IMR-90 (cell line): ENCODE data around the gene C1orf52. TPM values are rescaled to one million over a fixed set of nuclear protein-coding genes. Genes with fewer than 3 reads are reported as not detected.

Experiments
- ATAC-seq: fragments of 200-7000 bp; cut with Tn5 transposase; 2 replicates; pipeline ENCODE4 v1.9.1; 2020; ENCODE audit warnings: low read depth, mild to moderate bottlenecking, moderate library complexity
- BruUV-seq: library from RNA; stranded (reverse); fragments of 400-500 nt; replicated peaks from 2 replicates; lab custom pipeline; 2021; lab: Mats Ljungman, UMichigan
- CTCF ChIA-PET: fragments of 300-600 bp; formaldehyde crosslinking; extraction: SDS; loops from one replicate; lab custom pipeline; 2021; ENCODE audit warnings: antibody characterized with exemption; lab: Yijun Ruan, JAX
- POLR2A ChIA-PET: fragments of 300-600 bp; sonication (Branson Sonifier 250); formaldehyde crosslinking; loops from one replicate; lab custom pipeline; 2022; ENCODE audit warnings: antibody characterized with exemption; ENCODE audit not compliant: unreplicated experiment; lab: Charles Lee
- DNase-seq: peaks from one replicate; pipeline ENCODE4 v3.0.0; 2013
- H2AFZ ChIP-seq: replicated peaks from 2 replicates; pipeline ENCODE3; 2013; ENCODE audit warnings: low read length, mild to moderate bottlenecking; ENCODE audit not compliant: poor library complexity
- H2AK5ac ChIP-seq: 2 replicates; pipeline ENCODE4 v1.6.1; 2013; ENCODE audit warnings: low read depth, low read length, inconsistent platforms
- H2AK9ac ChIP-seq: replicated peaks from 2 replicates; pipeline ENCODE3; 2013; ENCODE audit warnings: mild to moderate bottlenecking, low read depth, low read length, moderate library complexity; ENCODE audit not compliant: poor library complexity
- H2BK120ac ChIP-seq: 2 replicates; pipeline ENCODE4 v1.6.1; 2013; ENCODE audit warnings: low read depth, low read length, inconsistent platforms
- H2BK15ac ChIP-seq: 3 replicates; pipeline ENCODE4 v1.6.1; 2013; ENCODE audit warnings: low read depth, low read length, inconsistent platforms
- H2BK20ac ChIP-seq: 2 replicates; pipeline ENCODE4 v1.6.1; 2013; ENCODE audit warnings: low read depth, mild to moderate bottlenecking, inconsistent platforms, low read length, moderate library complexity
- H2BK5ac ChIP-seq: 2 replicates; pipeline ENCODE4 v1.6.1; 2013; ENCODE audit warnings: mild to moderate bottlenecking, low read depth, low read length, inconsistent platforms; ENCODE audit not compliant: poor library complexity, severe bottlenecking
- H3K14ac ChIP-seq: replicated peaks from 2 replicates; pipeline ENCODE4 v1.6.1; 2013; ENCODE audit warnings: low read depth, low read length, inconsistent platforms
- H3K18ac ChIP-seq: 2 replicates; pipeline ENCODE4 v1.6.1; 2013; ENCODE audit warnings: low read depth, low read length, control low read depth
- H3K23ac ChIP-seq: 2 replicates; pipeline ENCODE4 v1.6.1; 2013; ENCODE audit warnings: low read depth, low read length, inconsistent platforms
- H3K27ac ChIP-seq: 2 replicates; pipeline ENCODE4 v1.5.1; 2013; ENCODE audit warnings: mild to moderate bottlenecking, control low read depth, low read length; ENCODE audit not compliant: insufficient read depth
- H3K27me3 ChIP-seq: 2 replicates; pipeline ENCODE4 v1.6.1; 2013; ENCODE audit warnings: low read length; ENCODE audit not compliant: control insufficient read depth, insufficient read depth
- H3K36me3 ChIP-seq: 2 replicates; pipeline ENCODE4 v1.6.1; 2013; ENCODE audit warnings: low read length, mixed read lengths; ENCODE audit not compliant: control insufficient read depth, insufficient read depth
- H3K4ac ChIP-seq: 2 replicates; pipeline ENCODE4 v1.6.1; 2013; ENCODE audit warnings: low read depth, low read length, inconsistent platforms
- H3K4me1 ChIP-seq: 2 replicates; pipeline ENCODE4 v1.6.1; 2013; ENCODE audit warnings: low read length, mixed read lengths; ENCODE audit not compliant: control insufficient read depth, insufficient read depth
- H3K4me2 ChIP-seq: 2 replicates; pipeline ENCODE4 v1.6.1; 2013; ENCODE audit warnings: low read depth, mild to moderate bottlenecking, control low read depth, low read length, moderate library complexity
- H3K4me3 ChIP-seq: 2 replicates; pipeline ENCODE4 v1.5.1; 2013; ENCODE audit warnings: low read depth, mild to moderate bottlenecking, control low read depth, low read length, moderate library complexity; ENCODE audit not compliant: insufficient read depth
- H3K56ac ChIP-seq: 2 replicates; pipeline ENCODE4 v1.6.1; 2013; ENCODE audit warnings: low read length, inconsistent platforms; ENCODE audit not compliant: insufficient read depth; ENCODE audit errors: extremely low read depth
- H3K79me1 ChIP-seq, 2 experiments: 2 replicates each; pipeline ENCODE4 v1.6.1; 2013; ENCODE audit warnings: low read length in 2 of 2, inconsistent platforms in 1 of 2, low read depth in 1 of 2
- H3K9ac ChIP-seq: 2 replicates; pipeline ENCODE4 v1.6.1; 2013; ENCODE audit warnings: low read depth, low read length, control low read depth
- H3K9me1 ChIP-seq: 2 replicates; pipeline ENCODE4 v1.6.1; 2013; ENCODE audit warnings: low read length, inconsistent platforms; ENCODE audit not compliant: insufficient read depth
- H3K9me3 ChIP-seq: 2 replicates; pipeline ENCODE4 v1.6.1; 2013; ENCODE audit warnings: low read length; ENCODE audit not compliant: control insufficient read depth, insufficient read depth
- H4K20me1 ChIP-seq: 2 replicates; pipeline ENCODE4 v1.6.1; 2013; ENCODE audit warnings: low read length, inconsistent platforms; ENCODE audit not compliant: insufficient read depth
- H4K5ac ChIP-seq: 2 replicates; pipeline ENCODE4 v1.6.1; 2013; ENCODE audit warnings: mild to moderate bottlenecking, low read depth, low read length, control low read depth
- H4K8ac ChIP-seq, 2 experiments: 2 replicates each; pipeline ENCODE4 v1.6.1; 2013; ENCODE audit warnings: low read depth in 2 of 2, low read length in 2 of 2, control low read depth in 1 of 2, inconsistent platforms in 1 of 2
- H4K91ac ChIP-seq: 2 replicates; pipeline ENCODE4 v1.6.1; 2013; ENCODE audit warnings: low read depth, low read length, inconsistent platforms; ENCODE audit not compliant: insufficient read depth
- BHLHE40 ChIP-seq: fragments of 150-350 bp; IDR thresholded peaks from 2 replicates; pipeline ENCODE4 v1.6.1; 2016; ENCODE audit warnings: mild to moderate bottlenecking, low read depth, low read length
- CTCF ChIP-seq: conservative IDR thresholded peaks from 2 replicates; pipeline ENCODE4 v1.5.1; 2012; ENCODE audit warnings: mild to moderate bottlenecking, low read depth, low read length, improper control_type of control experiment
- RFX5 ChIP-seq: IDR thresholded peaks from 2 replicates; pipeline ENCODE4 v1.8.0; 2012; ENCODE audit warnings: low read depth, mild to moderate bottlenecking, low read length, moderate library complexity
- WGBS, 2 experiments: methylation state at CpG; one replicate each; pipeline versions ENCODE4 v1.1.5 to v1.1.7; 2013; ENCODE audit warnings: missing lambda C conversion rate in 2 of 2; ENCODE audit not compliant: insufficient read length in 1 of 2; ENCODE audit errors: extremely low coverage in 2 of 2; 5-methylcytosine and 5-hydroxymethylcytosine counted together
- dilution Hi-C: fragments of 300-500 bp; cut with HindIII; formaldehyde crosslinking; loops from one replicate; pipeline ENCODE4 v1.14.3; 2018; ENCODE audit warnings: low sequenced_read_pairs; ENCODE audit not compliant: unreplicated experiment
- in situ Hi-C: fragments of 300-500 bp; cut with MboI; formaldehyde crosslinking; loops from 3 replicates; pipeline ENCODE4 v1.14.3; 2019; ENCODE audit warnings: low sequenced_read_pairs, inconsistent platforms, mixed read lengths
- intact Hi-C: fragments of 100-400 bp; cut with micrococcal nuclease; formaldehyde crosslinking; loops from 2 replicates; pipeline ENCODE4 v1.10.0; 2022
- polyA plus RNA-seq, 3 experiments: library from polyadenylated mRNA; depleted of rRNA; stranded (reverse); fragments of >200 nt; gene quantifications; 2 replicates each; pipeline ENCODE4 v1.2.3, GENCODE V29; 2012; ENCODE audit warnings: low replicate concordance in 1 of 3
- total RNA-seq: library from RNA; depleted of rRNA; stranded (reverse); fragments of >200 nt; gene quantifications from 2 replicates; pipeline ENCODE4 v1.2.3, GENCODE V29; 2012

C1orf52 gene
- total and polyA plus RNA-seq, 2 of the 4 experiments (the other 2 are of a cell fraction): 16.3 to 33.5 TPM

DNA sequence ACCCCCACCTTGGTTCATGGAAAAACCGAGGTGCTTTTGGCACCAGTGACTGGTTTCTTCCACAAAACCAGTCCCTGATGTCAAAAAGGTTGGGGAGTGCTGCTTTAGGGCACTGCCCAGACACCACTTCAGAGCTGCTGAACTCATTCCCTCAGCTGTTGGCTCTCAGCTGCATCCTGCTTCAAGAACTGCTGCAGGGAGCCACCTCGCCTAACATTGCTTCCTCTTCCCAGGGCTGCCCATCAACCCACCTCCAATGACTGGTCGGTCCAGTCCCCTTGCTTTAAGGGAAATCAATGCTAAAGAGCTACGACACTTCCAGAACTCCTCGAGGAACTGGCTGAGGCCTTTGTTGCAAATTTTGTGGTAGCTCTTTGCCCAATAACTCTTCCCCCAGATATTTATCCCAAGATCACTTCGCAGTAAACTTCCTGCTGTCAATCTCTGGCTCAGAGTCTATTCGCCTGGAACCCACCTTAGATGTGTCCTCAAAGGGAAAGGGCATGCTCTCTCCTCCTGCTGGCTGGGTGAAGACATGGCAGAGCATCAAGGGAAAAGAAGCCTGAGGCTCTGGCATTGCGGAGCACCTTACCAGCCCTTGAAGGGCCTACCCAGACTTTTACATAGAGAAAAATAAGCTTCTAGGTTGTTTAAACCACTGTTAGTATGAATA lies 29.0 kb downstream of the C1orf52 start:
- TF ChIP-seq CTCF (0 out of 2 replicates have a peak, but pooled peaks have one; percentile 18), BHLHE40 (no peak), RFX5 (no peak)
- dilution Hi-C loops: no loop called here
- Histone ChIP-seq H3K23ac (no peak overlapping the region), H3K79me1 (no peaks in the 10 kb centered on the region), H2AK9ac (no peak overlapping the region), H3K9ac (no peak overlapping the region), H3K9me1 (no peaks in the 10 kb centered on the region), H3K9me3 (no peaks in the 10 kb centered on the region), H2BK15ac (no peak overlapping the region), H3K36me3 (no peaks in the 10 kb centered on the region), H2AK5ac (no peak overlapping the region), H3K18ac (no peak overlapping the region), H3K4ac (no peak overlapping the region), H2BK20ac (no peak overlapping the region), H2AFZ (no peak overlapping the region), H2BK120ac (no peak overlapping the region), H3K4me3 (no peak overlapping the region), H3K4me2 (no peak overlapping the region), H3K27ac (no peak overlapping the region), H2BK5ac (no peak overlapping the region), H3K56ac (no peak overlapping the region), H4K8ac (no peak overlapping the region), H4K91ac (no peak overlapping the region), H4K20me1 (no peaks in the 10 kb centered on the region), H4K5ac (no peak overlapping the region), H3K14ac (no peak overlapping the region), H3K27me3 (no peaks in the 10 kb centered on the region), H3K4me1 (peaks cover 3% of the 10 kb centered on the region)
- intact Hi-C loops: no loop called here
- WGBS, 2 experiments: 85% methylated on average over 7 of the region's 8 CpGs; no CpG with 5 or more reads in 1 of the 2 experiments
- ChIA-PET POLR2A (no interaction called here), CTCF (interaction anchor here (0.7 to 1.8 kb wide), 3 partner anchors 10 to 122 kb away, joined by 3 to 5 read pairs (median 4); no protein-coding TSS in a partner anchor)
- BruUV-seq: no TSS peak
- DNase-seq: no peak
- ATAC-seq: no peak
- in situ Hi-C loops: no loop called here
